Skeletal muscle cell (primary cell): ENCODE data around the gene SLC30A1.

ENCODE experiments used
- DNase-seq: peaks from one replicate; pipeline ENCODE4 v3.0.0-alpha.2; 2010; ENCODE audit warnings: low read depth
- H3K4me3 ChIP-seq: 2 replicates; pipeline ENCODE4 v1.5.1; 2011; ENCODE audit warnings: low read depth, mild to moderate bottlenecking, control low read depth, low read length, moderate library complexity

SLC30A1 gene

DNA sequence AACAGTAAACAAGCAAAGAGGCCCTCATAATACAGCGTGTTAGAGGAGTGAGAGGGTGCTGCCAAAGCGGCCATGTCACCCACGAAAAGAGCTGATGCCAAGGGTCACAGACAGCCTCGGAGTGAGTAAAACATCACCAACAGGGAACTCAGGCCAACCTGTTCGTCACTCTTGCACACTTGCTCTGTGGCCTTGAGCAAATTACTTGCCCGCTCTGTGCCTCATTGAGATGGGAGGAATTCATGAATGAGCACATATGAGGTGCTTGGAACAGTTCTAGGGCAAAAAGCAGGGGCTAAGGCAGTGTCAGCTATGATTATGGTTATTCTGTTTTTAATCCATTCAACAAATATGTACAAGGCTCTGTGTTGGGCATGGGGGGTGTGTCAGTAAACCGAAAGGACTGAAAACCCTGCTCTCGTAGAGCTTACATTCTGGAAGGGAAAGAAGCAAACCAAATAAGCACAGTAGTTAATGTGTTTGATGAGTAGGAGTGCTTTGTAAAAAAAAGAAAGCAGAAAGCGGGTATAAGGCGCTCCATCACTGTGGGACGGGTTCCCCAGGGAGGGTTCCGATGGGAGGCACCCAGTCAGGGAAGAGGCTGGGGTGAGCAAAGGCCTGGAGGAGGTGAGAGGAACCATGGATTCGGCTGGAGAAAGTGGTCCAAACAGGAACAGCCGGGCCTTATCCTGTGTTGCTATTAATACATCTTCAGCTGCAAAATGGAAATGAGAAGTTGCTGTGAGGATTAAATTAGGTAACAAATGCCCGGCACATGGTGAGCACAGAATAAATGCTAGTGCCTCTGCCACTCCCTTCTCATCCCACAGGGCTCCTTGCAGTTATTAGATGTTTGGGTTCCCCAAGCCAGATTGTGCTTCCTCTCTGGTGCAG lies 47.5 kb downstream of the SLC30A1 start:
- DNase-seq, result no peak
- H3K4me3 ChIP-seq, result no peak overlapping the region

DNA sequence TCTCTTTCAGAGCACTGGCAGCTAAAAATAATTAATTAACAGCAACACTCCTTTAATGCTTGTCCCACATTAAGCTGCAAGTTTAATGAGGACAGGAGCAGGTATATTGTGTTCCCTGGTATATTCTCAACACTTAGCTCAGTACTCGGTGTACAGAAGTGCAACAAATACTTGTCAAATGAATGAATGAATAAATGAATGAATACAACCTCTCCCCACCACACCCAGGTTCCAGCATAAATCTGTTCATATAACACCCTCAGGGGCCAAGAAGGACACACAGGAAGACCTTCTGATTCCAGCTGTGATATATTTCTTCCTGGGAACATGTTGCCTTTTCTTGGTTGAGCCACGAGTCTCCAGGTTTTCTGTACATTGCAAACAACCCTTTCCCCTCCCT lies 48.9 kb downstream of the SLC30A1 start:
- DNase-seq, result no peak
- no peak overlapping the region for H3K4me3 ChIP-seq

DNA sequence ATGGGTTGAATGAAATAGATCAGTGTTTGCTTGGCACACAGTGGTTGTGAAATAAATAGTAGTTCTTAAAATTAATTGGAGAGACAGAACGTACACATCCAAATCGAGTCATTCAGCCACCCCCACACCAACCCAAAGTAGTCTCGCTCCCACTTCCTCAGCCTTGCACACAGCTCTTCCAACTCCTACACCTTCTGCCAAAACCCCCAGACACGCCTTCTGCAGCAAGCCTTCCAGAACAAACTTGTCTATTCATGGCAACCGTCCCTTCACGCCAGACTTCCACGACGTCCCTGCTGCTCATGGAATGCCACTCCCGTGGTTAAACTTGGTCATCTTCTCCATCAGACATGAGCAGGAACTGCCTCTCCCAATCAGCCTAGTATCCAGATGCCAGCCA lies 49.5 kb downstream of the SLC30A1 start:
- no peak for DNase-seq
- H3K4me3 ChIP-seq, result no peak overlapping the region

DNA sequence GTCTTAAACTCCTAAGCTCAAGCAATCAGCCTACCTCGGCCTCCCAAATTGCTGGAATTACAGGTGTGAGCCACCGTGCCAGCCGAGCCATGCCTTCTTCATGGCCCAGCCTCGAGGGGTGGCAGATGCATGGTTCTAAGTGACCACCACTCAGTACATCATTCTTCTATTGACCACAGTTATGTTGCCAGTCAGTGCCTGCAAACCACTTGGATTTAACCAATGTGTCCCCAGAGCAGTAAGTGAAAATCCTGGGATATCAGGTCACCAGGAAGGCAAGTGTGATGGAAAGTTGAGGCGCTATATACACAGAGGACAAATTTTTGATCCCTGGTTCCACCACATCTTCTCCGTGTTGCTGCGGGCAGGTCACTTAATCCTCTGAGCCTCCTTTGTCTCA lies 50.0 kb downstream of the SLC30A1 start:
- no peak overlapping the region for H3K4me3 ChIP-seq
- DNase-seq, result no peak

DNA sequence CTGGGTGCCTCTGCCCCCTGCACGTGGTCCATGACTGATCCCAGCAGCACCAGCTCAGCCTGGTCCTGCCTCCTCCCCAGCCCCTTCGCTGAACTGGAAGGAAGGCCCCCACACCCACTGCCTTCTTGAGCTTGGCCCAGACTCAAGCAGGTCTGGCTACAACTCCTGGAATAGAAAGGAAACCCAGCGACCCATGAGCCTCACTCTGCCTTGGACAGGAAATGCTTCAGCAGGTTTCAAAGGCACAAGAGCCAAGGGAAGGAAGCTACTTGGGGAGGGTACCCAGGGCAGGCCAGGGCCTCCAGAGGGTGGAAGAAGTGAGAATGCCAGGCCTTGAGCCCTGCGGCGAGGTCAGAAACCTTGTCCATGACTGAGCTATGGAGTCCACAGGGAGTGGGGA lies 51.1 kb downstream of the SLC30A1 start:
- DNase-seq, result no peak
- H3K4me3 ChIP-seq, result no peak overlapping the region

DNA sequence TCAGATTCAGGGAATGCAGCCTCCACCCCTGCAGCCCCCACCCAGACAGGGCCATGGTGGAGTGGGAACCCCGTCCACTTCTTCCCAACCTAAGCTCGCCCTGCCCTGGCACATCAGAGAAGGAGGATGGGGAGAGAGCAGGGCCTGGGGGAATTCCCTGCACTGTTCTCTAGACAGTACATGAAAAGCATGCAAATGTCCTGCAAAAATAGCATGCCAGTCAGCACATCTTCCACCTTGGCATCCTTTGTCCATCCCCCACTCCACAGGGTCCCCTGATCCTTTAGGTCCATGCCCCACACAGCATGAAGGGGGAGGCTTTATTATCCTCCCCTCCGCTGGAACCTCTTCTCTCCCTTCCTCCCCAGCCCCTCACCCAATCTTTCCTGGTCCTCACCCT lies 52.0 kb downstream of the SLC30A1 start:
- no peak overlapping the region for H3K4me3 ChIP-seq
- DNase-seq, result no peak

DNA sequence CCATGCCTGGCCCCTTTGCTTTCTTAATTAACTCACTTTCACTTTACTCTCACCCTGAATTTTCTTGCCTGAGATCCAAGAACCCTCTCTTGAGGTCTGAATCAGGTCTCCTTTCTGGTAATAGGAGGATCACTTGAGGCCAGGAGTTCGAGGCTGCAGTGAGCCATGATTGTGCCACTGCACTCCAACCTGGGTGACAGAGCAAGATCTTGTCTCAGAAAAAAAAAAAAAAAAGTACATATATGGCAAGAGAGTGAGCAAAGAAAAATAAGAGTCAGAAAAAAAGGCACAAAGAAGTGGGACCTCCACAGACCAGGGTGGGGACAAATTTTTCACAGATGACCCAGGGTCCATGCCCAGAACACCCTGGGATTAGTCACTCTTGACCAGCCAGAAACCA lies 52.9 kb downstream of the SLC30A1 start:
- H3K4me3 ChIP-seq, result no peak overlapping the region
- DNase-seq, result no peak

DNA sequence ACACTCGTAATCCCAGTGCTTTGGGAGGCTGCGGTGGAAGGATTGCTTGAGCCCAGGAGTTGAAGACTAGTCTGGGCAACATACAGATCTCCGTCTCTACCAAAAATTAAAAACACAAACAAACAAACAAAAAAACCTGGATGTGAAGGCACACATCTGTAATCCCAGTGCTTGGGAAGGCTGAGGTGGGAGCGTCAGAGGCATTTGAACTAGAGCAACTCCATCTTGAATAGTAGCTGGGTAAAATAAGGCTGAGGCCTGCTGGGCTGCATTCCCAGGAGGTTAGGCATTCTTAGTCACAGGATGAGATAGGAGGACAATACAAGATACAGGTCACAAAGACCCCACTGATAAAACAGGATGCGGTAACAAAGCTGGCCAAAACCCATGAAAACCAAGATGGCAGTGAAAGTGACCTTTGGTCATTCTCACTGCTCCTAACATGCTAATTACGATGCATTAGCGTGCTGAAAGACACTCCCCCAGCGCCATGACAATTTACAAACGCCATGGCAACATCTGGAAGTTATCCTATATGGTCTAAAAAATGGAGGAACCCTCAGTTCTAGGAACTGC lies 53.8 kb downstream of the SLC30A1 start:
- no peak overlapping the region for H3K4me3 ChIP-seq
- DNase-seq, result no peak

DNA sequence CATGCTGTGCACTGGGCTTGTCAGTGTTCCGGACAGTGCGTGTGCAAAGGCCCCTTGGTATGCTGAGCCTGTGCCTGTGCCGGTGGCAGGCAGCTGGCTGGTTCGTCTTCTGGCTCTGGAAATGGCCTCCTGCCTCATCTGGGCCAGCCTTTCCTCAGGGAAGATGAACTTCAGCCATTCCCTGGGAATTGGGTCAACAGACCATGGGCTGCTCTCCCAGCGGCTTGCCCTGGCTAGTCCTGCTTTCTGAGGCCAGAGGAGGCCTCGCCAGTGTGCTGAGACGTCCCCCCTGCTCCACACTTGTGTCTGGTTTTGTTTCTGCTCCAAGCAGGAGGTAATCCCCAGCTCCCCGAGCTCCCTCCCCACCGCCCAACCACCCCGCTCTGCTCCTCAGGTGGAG lies 54.4 kb downstream of the SLC30A1 start:
- no peak overlapping the region for H3K4me3 ChIP-seq
- DNase-seq, result no peak

DNA sequence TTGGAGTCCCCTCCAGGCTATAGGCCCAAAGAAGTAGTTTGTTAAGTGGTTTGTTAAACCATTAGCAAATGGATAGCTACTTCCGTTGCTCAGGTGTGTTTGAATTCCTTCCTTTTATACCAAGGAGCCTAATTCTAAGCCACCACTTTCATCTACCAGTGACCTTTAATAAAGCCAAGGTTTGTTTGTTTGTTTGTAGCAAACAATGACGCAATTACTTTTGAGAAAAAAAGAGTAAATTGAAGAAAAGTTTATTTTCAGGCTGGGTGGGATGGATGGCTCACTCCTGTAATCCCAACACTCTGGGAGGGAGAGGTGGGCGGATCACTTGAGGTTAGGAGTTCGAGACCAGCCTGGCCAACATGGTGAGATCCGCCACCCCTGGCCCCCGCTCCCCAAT lies 56.2 kb downstream of the SLC30A1 start:
- no peak for DNase-seq
- no peak overlapping the region for H3K4me3 ChIP-seq
